ENCODE results near the gene SLC27A6.
"Not testable (repeated sequence)": the region's sequence is repeated elsewhere in the genome, so short reads cannot be mapped to it uniquely, and the experiment has no call there.

SLC27A6 gene

GRCh38 chr5:128965011-128965637 is at the start of gene SLC27A6:
Gene SLC27A6, plus strand, starts transcription at chr5:128965488. Its CDS starts 650 bp downstream, at chr5:128966138.
- no peak for DNase-seq

GRCh38 chr5:128919542-128919941 is 45.7 kb upstream of the SLC27A6 start:
- no peak for DNase-seq

GRCh38 chr5:128920345-128921215 is 44.7 kb upstream of the SLC27A6 start:
- DNase-seq = no peak

- DNase-seq = no peak
Observed at GRCh38 chr5:128924299-128924698, 41.0 kb upstream of the SLC27A6 start.

GRCh38 chr5:128925973-128926372 is 39.3 kb upstream of the SLC27A6 start:
- no peak for DNase-seq

GRCh38 chr5:128927644-128928043 is 37.6 kb upstream of the SLC27A6 start:
- no peak for DNase-seq

GRCh38 chr5:128932232-128932631 is 33.1 kb upstream of the SLC27A6 start:
- DNase-seq = not testable (repeated sequence)

GRCh38 chr5:128943100-128943499 is 22.2 kb upstream of the SLC27A6 start:
- DNase-seq = not testable (repeated sequence)

GRCh38 chr5:128949847-128950546 is 15.3 kb upstream of the SLC27A6 start:
- DNase-seq = no peak

GRCh38 chr5:128951301-128951700 is 14.0 kb upstream of the SLC27A6 start:
- not testable (repeated sequence) for DNase-seq

- no peak for DNase-seq
Observed at GRCh38 chr5:128956164-128956563, 9.1 kb upstream of the SLC27A6 start.

- no peak for DNase-seq
Observed at GRCh38 chr5:128962211-128962610, 3.1 kb upstream of the SLC27A6 start.

- DNase-seq = no peak
Observed at GRCh38 chr5:128965638-128966302, 482 bp downstream of the SLC27A6 start.

GRCh38 chr5:128966375-128966774 is 1.1 kb downstream of the SLC27A6 start:
- DNase-seq = no peak

GRCh38 chr5:128966846-128967245 is 1.6 kb downstream of the SLC27A6 start:
- no peak for DNase-seq

GRCh38 chr5:128973244-128973643 is 8.0 kb downstream of the SLC27A6 start:
- DNase-seq = no peak

- DNase-seq = no peak
Observed at GRCh38 chr5:128974567-128974966, 9.3 kb downstream of the SLC27A6 start.

GRCh38 chr5:128979761-128980160 is 14.5 kb downstream of the SLC27A6 start:
- no peak for DNase-seq

GRCh38 chr5:128980917-128981316 is 15.6 kb downstream of the SLC27A6 start:
- no peak for DNase-seq

GRCh38 chr5:128984480-128984879 is 19.2 kb downstream of the SLC27A6 start:
- no peak for DNase-seq

- no peak for DNase-seq
Observed at GRCh38 chr5:128988476-128988875, 23.2 kb downstream of the SLC27A6 start.

GRCh38 chr5:129001841-129002526 is 36.7 kb downstream of the SLC27A6 start:
- no peak for DNase-seq

- DNase-seq = no peak
Observed at GRCh38 chr5:129002527-129002842, 37.2 kb downstream of the SLC27A6 start.

Measured in NCI-H446 treated with DMSO at 0.1 percent for 48 hours (cell line).